HEK293 (cell line): ENCODE data around the gene SCAMP3.

ENCODE experiments used
- BCL11A ChIP-seq: fragments of 450-650 bp; formaldehyde crosslinking; IDR thresholded peaks from 2 replicates; pipeline ENCODE4 v1.5.1; 2016; ENCODE audit warnings: low read depth, missing biosample characterization, missing genetic modification characterization
- GFI1B ChIP-seq: fragments of 450-650 bp; formaldehyde crosslinking; IDR thresholded peaks from 2 replicates; pipeline ENCODE4 v1.5.1; 2016; ENCODE audit warnings: missing biosample characterization, missing genetic modification characterization
- KLF1 ChIP-seq: fragments of 450-650 bp; formaldehyde crosslinking; IDR thresholded peaks from 2 replicates; pipeline ENCODE4 v1.5.1; 2016; ENCODE audit warnings: missing biosample characterization, missing genetic modification characterization
- KLF10 ChIP-seq: fragments of 450-650 bp; IDR thresholded peaks from 2 replicates; pipeline ENCODE4 v1.5.1; 2018; ENCODE audit warnings: missing biosample characterization, mild to moderate bottlenecking, missing genetic modification characterization
- SCRT2 ChIP-seq: fragments of 450-650 bp; formaldehyde crosslinking; IDR thresholded peaks from 2 replicates; pipeline ENCODE4 v1.5.1; 2016; ENCODE audit warnings: missing biosample characterization, missing genetic modification characterization
- SP2 ChIP-seq: fragments of 450-650 bp; formaldehyde crosslinking; IDR thresholded peaks from 2 replicates; pipeline ENCODE4 v1.5.1; 2016; ENCODE audit warnings: missing biosample characterization, missing genetic modification characterization
- TCF7L2 ChIP-seq: IDR thresholded peaks from 2 replicates; pipeline ENCODE4 v1.6.1; 2011; ENCODE audit warnings: low read depth, mild to moderate bottlenecking, inconsistent platforms, low read length, moderate library complexity, borderline replicate concordance
- YY1 ChIP-seq: fragments of 450-650 bp; formaldehyde crosslinking; IDR thresholded peaks from 2 replicates; pipeline ENCODE4 v1.5.1; 2018; ENCODE audit warnings: missing biosample characterization, missing genetic modification characterization
- ZBTB48 ChIP-seq: fragments of 450-650 bp; formaldehyde crosslinking; IDR thresholded peaks from 2 replicates; pipeline ENCODE4 v1.5.1; 2016; ENCODE audit warnings: missing biosample characterization, missing genetic modification characterization
- ZFP37 ChIP-seq: fragments of 450-650 bp; formaldehyde crosslinking; IDR thresholded peaks from 2 replicates; pipeline ENCODE4 v1.5.1; 2016; ENCODE audit warnings: missing biosample characterization, missing genetic modification characterization
- ZNF157 ChIP-seq: fragments of 450-650 bp; formaldehyde crosslinking; IDR thresholded peaks from 2 replicates; pipeline ENCODE4 v1.5.1; 2016; ENCODE audit warnings: missing biosample characterization, missing genetic modification characterization
- ZNF175 ChIP-seq: fragments of 450-650 bp; formaldehyde crosslinking; IDR thresholded peaks from 2 replicates; pipeline ENCODE4 v1.5.1; 2016; ENCODE audit warnings: missing biosample characterization, missing genetic modification characterization
- ZNF202 ChIP-seq: fragments of 450-650 bp; formaldehyde crosslinking; IDR thresholded peaks from 2 replicates; pipeline ENCODE4 v1.5.1; 2016; ENCODE audit warnings: missing biosample characterization, missing genetic modification characterization, borderline replicate concordance
- ZNF239 ChIP-seq: fragments of 450-650 bp; formaldehyde crosslinking; IDR thresholded peaks from 2 replicates; pipeline ENCODE4 v1.5.1; 2016; ENCODE audit warnings: missing biosample characterization, missing genetic modification characterization
- ZNF266 ChIP-seq: fragments of 450-650 bp; formaldehyde crosslinking; IDR thresholded peaks from 2 replicates; pipeline ENCODE4 v1.5.1; 2016; ENCODE audit warnings: missing biosample characterization, missing genetic modification characterization, low read depth
- ZNF324 ChIP-seq: fragments of 450-650 bp; formaldehyde crosslinking; IDR thresholded peaks from 2 replicates; pipeline ENCODE4 v1.5.1; 2016; ENCODE audit warnings: missing biosample characterization, missing genetic modification characterization
- ZNF350 ChIP-seq: fragments of 450-650 bp; formaldehyde crosslinking; IDR thresholded peaks from 2 replicates; pipeline ENCODE4 v1.5.0; 2017; ENCODE audit warnings: missing biosample characterization, mild to moderate bottlenecking, missing genetic modification characterization
- ZNF354C ChIP-seq: fragments of 450-650 bp; formaldehyde crosslinking; IDR thresholded peaks from 2 replicates; pipeline ENCODE4 v1.5.1; 2016; ENCODE audit warnings: missing biosample characterization, missing genetic modification characterization, low read depth, borderline replicate concordance
- ZNF510 ChIP-seq: fragments of 450-650 bp; formaldehyde crosslinking; IDR thresholded peaks from 2 replicates; pipeline ENCODE4 v1.5.1; 2018; ENCODE audit warnings: mild to moderate bottlenecking, missing genetic modification characterization, missing biosample characterization; ENCODE audit not compliant: insufficient replicate concordance
- ZNF529 ChIP-seq: fragments of 450-650 bp; formaldehyde crosslinking; IDR thresholded peaks from 2 replicates; pipeline ENCODE4 v1.5.1; 2017; ENCODE audit warnings: missing genetic modification characterization, missing biosample characterization; ENCODE audit not compliant: insufficient replicate concordance
- ZNF548 ChIP-seq: fragments of 450-650 bp; formaldehyde crosslinking; IDR thresholded peaks from 2 replicates; pipeline ENCODE4 v1.5.1; 2016; ENCODE audit warnings: missing biosample characterization, missing genetic modification characterization
- ZNF555 ChIP-seq: fragments of 450-650 bp; formaldehyde crosslinking; conservative IDR thresholded peaks from 2 replicates; pipeline ENCODE4 v1.5.1; 2017; ENCODE audit warnings: missing biosample characterization, mild to moderate bottlenecking, missing genetic modification characterization, inconsistent platforms
- ZNF561 ChIP-seq: fragments of 450-650 bp; IDR thresholded peaks from 2 replicates; pipeline ENCODE4 v1.5.1; 2018; ENCODE audit warnings: missing biosample characterization, missing genetic modification characterization, borderline replicate concordance
- ZNF623 ChIP-seq: fragments of 450-650 bp; formaldehyde crosslinking; IDR thresholded peaks from 2 replicates; pipeline ENCODE4 v1.5.1; 2016; ENCODE audit warnings: missing biosample characterization, missing genetic modification characterization
- ZNF747 ChIP-seq: fragments of 450-650 bp; formaldehyde crosslinking; IDR thresholded peaks from 2 replicates; pipeline ENCODE4 v1.5.1; 2016; ENCODE audit warnings: missing biosample characterization, missing genetic modification characterization
- ZNF768 ChIP-seq: fragments of 450-650 bp; formaldehyde crosslinking; IDR thresholded peaks from 2 replicates; pipeline ENCODE4 v1.5.1; 2018; ENCODE audit warnings: missing biosample characterization, mild to moderate bottlenecking, missing genetic modification characterization
- ZNF791 ChIP-seq: fragments of 450-650 bp; formaldehyde crosslinking; IDR thresholded peaks from 2 replicates; pipeline ENCODE4 v1.5.1; 2016; ENCODE audit warnings: missing biosample characterization, missing genetic modification characterization
- TF ChIP-seq, protein P1 (sequence below): fragments of 450-650 bp; formaldehyde crosslinking; IDR thresholded peaks from 2 replicates; pipeline ENCODE4 v1.5.1; 2016; ENCODE audit warnings: missing biosample characterization, missing genetic modification characterization, low read depth
- TF ChIP-seq, protein P2 (sequence below): fragments of 450-650 bp; formaldehyde crosslinking; IDR thresholded peaks from 2 replicates; pipeline ENCODE4 v1.5.1; 2016; ENCODE audit warnings: missing biosample characterization, missing genetic modification characterization, borderline replicate concordance
- TF ChIP-seq, protein P3 (sequence below): fragments of 450-650 bp; formaldehyde crosslinking; IDR thresholded peaks from 2 replicates; pipeline ENCODE4 v1.5.1; 2017; ENCODE audit warnings: missing biosample characterization, mild to moderate bottlenecking, missing genetic modification characterization, moderate library complexity

SCAMP3 gene

DNA sequence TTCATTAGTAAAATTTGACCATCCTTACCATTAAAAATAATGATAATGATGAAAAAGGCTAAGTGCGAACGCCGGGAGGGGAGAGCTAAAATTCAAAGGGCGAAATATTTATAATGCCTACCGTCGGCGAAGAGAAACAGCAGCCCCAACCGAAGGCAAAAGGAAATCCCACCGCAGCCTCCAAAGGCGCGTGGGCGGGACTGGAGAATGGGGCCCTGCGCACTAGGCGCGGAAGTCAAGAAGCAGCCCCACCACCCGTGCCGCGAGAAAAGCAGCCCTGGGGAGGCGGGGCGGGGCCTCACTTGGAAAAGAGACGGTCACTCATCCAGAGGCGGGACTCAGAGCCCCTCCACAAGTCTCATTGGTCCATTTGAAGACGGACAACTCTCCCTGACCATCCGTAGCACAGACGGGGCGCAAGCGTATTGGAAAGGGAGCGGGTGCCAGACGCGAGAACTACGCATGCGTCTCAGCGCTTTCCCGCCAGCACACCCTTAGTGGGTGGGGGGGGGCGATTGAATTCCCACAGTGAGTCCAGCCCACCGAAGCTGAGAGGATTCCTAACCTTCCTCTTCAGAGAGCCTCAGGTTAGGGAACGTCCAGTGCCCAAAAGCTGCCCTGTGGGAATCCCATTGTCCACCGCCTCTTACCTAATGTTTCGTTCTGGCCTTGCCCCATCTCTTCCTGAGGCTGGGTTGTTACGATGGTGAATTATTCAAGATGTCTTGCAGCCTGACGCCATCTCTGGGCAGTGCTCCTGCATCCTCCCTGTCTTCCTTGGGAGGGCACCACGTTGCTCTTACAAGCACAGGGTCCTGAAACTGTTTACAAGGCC lies 34.7 kb downstream of the SCAMP3 start (continued):
- TF ChIP-seq, protein P1, sequence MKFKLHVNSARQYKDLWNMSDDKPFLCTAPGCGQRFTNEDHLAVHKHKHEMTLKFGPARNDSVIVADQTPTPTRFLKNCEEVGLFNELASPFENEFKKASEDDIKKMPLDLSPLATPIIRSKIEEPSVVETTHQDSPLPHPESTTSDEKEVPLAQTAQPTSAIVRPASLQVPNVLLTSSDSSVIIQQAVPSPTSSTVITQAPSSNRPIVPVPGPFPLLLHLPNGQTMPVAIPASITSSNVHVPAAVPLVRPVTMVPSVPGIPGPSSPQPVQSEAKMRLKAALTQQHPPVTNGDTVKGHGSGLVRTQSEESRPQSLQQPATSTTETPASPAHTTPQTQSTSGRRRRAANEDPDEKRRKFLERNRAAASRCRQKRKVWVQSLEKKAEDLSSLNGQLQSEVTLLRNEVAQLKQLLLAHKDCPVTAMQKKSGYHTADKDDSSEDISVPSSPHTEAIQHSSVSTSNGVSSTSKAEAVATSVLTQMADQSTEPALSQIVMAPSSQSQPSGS (tag by site-specific recombination), result no peak
- no peak for TF ChIP-seq ZNF747 (tag by site-specific recombination)
- TF ChIP-seq GFI1B (tag by site-specific recombination), result no peak
- no peak for TF ChIP-seq KLF1
- no peak for TF ChIP-seq ZNF354C (tag by site-specific recombination)
- no peak for TF ChIP-seq ZNF791 (tag by site-specific recombination)
- TF ChIP-seq KLF10, result 0 out of 2 replicates have a peak, but pooled peaks have one; percentile 42
- no peak for TF ChIP-seq ZFP37 (tag by site-specific recombination)
- no peak for TF ChIP-seq TCF7L2
- TF ChIP-seq ZNF768 (tag by site-specific recombination), result no peak
- TF ChIP-seq, protein P2, sequence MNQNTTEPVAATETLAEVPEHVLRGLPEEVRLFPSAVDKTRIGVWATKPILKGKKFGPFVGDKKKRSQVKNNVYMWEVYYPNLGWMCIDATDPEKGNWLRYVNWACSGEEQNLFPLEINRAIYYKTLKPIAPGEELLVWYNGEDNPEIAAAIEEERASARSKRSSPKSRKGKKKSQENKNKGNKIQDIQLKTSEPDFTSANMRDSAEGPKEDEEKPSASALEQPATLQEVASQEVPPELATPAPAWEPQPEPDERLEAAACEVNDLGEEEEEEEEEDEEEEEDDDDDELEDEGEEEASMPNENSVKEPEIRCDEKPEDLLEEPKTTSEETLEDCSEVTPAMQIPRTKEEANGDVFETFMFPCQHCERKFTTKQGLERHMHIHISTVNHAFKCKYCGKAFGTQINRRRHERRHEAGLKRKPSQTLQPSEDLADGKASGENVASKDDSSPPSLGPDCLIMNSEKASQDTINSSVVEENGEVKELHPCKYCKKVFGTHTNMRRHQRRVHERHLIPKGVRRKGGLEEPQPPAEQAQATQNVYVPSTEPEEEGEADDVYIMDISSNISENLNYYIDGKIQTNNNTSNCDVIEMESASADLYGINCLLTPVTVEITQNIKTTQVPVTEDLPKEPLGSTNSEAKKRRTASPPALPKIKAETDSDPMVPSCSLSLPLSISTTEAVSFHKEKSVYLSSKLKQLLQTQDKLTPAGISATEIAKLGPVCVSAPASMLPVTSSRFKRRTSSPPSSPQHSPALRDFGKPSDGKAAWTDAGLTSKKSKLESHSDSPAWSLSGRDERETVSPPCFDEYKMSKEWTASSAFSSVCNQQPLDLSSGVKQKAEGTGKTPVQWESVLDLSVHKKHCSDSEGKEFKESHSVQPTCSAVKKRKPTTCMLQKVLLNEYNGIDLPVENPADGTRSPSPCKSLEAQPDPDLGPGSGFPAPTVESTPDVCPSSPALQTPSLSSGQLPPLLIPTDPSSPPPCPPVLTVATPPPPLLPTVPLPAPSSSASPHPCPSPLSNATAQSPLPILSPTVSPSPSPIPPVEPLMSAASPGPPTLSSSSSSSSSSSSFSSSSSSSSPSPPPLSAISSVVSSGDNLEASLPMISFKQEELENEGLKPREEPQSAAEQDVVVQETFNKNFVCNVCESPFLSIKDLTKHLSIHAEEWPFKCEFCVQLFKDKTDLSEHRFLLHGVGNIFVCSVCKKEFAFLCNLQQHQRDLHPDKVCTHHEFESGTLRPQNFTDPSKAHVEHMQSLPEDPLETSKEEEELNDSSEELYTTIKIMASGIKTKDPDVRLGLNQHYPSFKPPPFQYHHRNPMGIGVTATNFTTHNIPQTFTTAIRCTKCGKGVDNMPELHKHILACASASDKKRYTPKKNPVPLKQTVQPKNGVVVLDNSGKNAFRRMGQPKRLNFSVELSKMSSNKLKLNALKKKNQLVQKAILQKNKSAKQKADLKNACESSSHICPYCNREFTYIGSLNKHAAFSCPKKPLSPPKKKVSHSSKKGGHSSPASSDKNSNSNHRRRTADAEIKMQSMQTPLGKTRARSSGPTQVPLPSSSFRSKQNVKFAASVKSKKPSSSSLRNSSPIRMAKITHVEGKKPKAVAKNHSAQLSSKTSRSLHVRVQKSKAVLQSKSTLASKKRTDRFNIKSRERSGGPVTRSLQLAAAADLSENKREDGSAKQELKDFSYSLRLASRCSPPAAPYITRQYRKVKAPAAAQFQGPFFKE (tag by site-specific recombination), result no peak
- TF ChIP-seq ZNF175 (tag by site-specific recombination), result no peak
- TF ChIP-seq ZNF510 (tag by site-specific recombination), result no peak
- TF ChIP-seq ZNF555, result no peak
- no peak for TF ChIP-seq BCL11A
- TF ChIP-seq ZNF529 (tag by site-specific recombination), result no peak
- no peak for TF ChIP-seq ZNF202 (tag by site-specific recombination)
- no peak for TF ChIP-seq ZNF157 (tag by site-specific recombination)
- TF ChIP-seq ZBTB48 (tag by site-specific recombination), result peak; percentile 68; the same call in 1 of the 2 replicates
- TF ChIP-seq ZNF239 (tag by site-specific recombination), result no peak
- TF ChIP-seq ZNF561 (tag by site-specific recombination), result no peak
- TF ChIP-seq YY1 (tag by site-specific recombination), result peak; percentile 32; the same call in 1 of the 2 replicates
- TF ChIP-seq ZNF548, result no peak
- TF ChIP-seq ZNF623 (tag by site-specific recombination), result no peak
- TF ChIP-seq SCRT2 (tag by site-specific recombination), result no peak
- TF ChIP-seq ZNF350 (tag by site-specific recombination), result no peak
- TF ChIP-seq, protein P3, sequence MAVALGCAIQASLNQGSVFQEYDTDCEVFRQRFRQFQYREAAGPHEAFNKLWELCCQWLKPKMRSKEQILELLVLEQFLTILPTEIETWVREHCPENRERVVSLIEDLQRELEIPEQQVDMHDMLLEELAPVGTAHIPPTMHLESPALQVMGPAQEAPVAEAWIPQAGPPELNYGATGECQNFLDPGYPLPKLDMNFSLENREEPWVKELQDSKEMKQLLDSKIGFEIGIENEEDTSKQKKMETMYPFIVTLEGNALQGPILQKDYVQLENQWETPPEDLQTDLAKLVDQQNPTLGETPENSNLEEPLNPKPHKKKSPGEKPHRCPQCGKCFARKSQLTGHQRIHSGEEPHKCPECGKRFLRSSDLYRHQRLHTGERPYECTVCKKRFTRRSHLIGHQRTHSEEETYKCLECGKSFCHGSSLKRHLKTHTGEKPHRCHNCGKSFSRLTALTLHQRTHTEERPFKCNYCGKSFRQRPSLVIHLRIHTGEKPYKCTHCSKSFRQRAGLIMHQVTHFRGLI (tag by site-specific recombination), result peak; percentile 70
- TF ChIP-seq ZNF266 (tag by site-specific recombination), result no peak
- no peak for TF ChIP-seq ZNF324 (tag by site-specific recombination)
- peak; percentile 97 for TF ChIP-seq SP2
